RPMI8226 (cell line): ENCODE measurements around the gene LEO1.
"Not testable (repeated sequence)": the region's sequence is repeated elsewhere in the genome, so short reads cannot be mapped to it uniquely, and the experiment has no call there.

Experiments
- DNase-seq: peaks from one replicate; pipeline ENCODE4 v3.0.0-alpha.2; 2015

The LEO1 gene

GRCh38 chr15:52003089-52003488 is 31.5 kb upstream of the LEO1 start:
- not testable (repeated sequence) for DNase-seq

- no peak for DNase-seq
These were observed 30.8 kb upstream of the LEO1 start for GRCh38 chr15:52002351-52002750.

GRCh38 chr15:51992953-51993352 is 21.4 kb upstream of the LEO1 start:
- DNase-seq = no peak

GRCh38 chr15:51991141-51991540 is 19.6 kb upstream of the LEO1 start:
- DNase-seq = no peak

GRCh38 chr15:51982770-51983103 is 11.2 kb upstream of the LEO1 start:
- DNase-seq = no peak

- DNase-seq = peak; percentile 89
These were observed 10.6 kb upstream of the LEO1 start for GRCh38 chr15:51982013-51982769.

- DNase-seq = no peak
These were observed 2.2 kb upstream of the LEO1 start for GRCh38 chr15:51973775-51974174.

- DNase-seq = no peak
These were observed 1.6 kb upstream of the LEO1 start for GRCh38 chr15:51973220-51973619.

GRCh38 chr15:51971032-51971374 is 575 bp downstream of the LEO1 start:
- DNase-seq = peak; percentile 27

- no peak for DNase-seq
These were observed 1.3 kb downstream of the LEO1 start for GRCh38 chr15:51970132-51970817.

GRCh38 chr15:51969728-51970127 is 1.9 kb downstream of the LEO1 start:
- no peak for DNase-seq

GRCh38 chr15:51967583-51967982 is 4.0 kb downstream of the LEO1 start:
- DNase-seq = no peak

GRCh38 chr15:51966192-51966591 is 5.4 kb downstream of the LEO1 start:
- DNase-seq = no peak

GRCh38 chr15:51965691-51966090 is 5.9 kb downstream of the LEO1 start:
- DNase-seq = no peak

- no peak for DNase-seq
These were observed 16.1 kb downstream of the LEO1 start for GRCh38 chr15:51955504-51955903.

- DNase-seq = no peak
These were observed 18.8 kb downstream of the LEO1 start for GRCh38 chr15:51952805-51953204.

GRCh38 chr15:51947124-51947523 is 24.5 kb downstream of the LEO1 start:
- DNase-seq = no peak

GRCh38 chr15:51939216-51939615 is 32.4 kb downstream of the LEO1 start:
- no peak for DNase-seq

- DNase-seq = no peak
These were observed 33.3 kb downstream of the LEO1 start for GRCh38 chr15:51938286-51938685.

GRCh38 chr15:51936105-51936478 is 35.5 kb downstream of the LEO1 start:
- no peak for DNase-seq

- DNase-seq = no peak
These were observed 36.0 kb downstream of the LEO1 start for GRCh38 chr15:51935466-51936104.

- DNase-seq = no peak
These were observed 39.4 kb downstream of the LEO1 start for GRCh38 chr15:51932161-51932560.

- DNase-seq = no peak
These were observed 39.9 kb downstream of the LEO1 start for GRCh38 chr15:51931638-51932037.

- DNase-seq = no peak
These were observed 40.6 kb downstream of the LEO1 start for GRCh38 chr15:51931016-51931415.
